HG03025 (cell line): ENCODE results near the gene SLC23A2.
"Not testable (repeated sequence)": the region's sequence is repeated elsewhere in the genome, so short reads cannot be mapped to it uniquely, and the experiment has no call there.

Experiments used
- ATAC-seq: cut with Tn5 transposase; IDR thresholded peaks from one replicate; pipeline ENCODE4 v1.9.1; 2021; ENCODE audit warnings: mild to moderate bottlenecking, moderate library complexity; ENCODE audit not compliant: unreplicated experiment, low FRiP score

SLC23A2 gene

DNA sequence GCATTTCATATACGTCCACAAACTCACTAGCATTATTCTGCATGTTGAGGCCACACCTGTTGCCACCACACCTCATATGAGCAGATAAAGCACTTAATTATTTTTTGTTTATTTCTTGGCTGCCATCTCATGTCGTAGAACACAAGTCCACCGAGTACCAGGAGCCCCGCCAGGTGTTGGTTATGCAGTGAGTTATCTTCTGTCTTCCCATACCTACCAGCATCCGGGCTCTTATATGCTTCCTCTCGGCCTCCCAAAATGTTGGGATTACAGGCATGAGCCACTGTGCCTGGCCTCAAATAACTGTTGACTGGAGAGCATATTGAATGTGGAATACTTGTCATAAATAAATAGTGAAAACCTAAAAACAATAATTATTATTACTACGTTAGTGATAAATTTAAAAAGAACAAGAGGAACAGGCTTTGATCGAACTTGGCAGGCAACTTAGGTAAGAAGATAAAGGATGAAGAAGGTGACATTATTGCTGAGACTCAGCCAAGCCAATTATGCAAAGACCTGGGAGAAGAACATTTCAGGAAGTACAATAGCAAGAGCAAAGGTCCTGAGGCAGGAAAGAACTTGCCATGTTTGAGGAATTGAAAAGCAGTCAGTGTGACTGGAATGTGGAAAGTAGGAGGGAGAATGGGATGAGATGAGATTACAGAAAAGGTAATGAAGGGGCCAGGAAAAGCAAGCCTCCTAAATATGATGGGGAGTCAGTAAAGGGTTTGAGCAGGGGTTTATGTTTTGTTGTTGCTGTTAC is 12.6 kb upstream of the SLC23A2 start:
- no peak for ATAC-seq

DNA sequence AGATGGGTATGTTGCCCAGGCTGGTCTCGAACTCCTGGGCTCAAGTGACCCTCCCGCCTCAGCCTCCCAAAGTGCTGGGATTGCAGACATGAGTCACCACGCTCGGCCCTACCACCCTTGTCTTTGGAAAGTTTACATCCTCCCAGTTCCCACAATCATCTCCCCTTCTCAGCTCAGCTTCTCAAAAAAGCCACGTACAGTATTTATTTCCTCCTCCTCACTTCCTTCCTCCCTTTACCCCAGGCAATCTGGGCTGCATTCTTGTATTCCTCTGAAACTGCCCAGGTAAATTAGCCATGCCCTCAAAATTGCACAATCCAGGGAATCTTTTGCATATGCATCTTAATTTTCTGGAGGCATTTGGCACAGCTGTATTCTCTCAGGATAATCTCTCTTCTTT is 7.4 kb upstream of the SLC23A2 start:
- ATAC-seq = no peak

- ATAC-seq = no peak
Measured at GRCh38 chr20:5005326-5005725, 4.0 kb upstream of the SLC23A2 start.

- ATAC-seq = not testable (repeated sequence)
Measured at GRCh38 chr20:5004825-5005224, 3.5 kb upstream of the SLC23A2 start.

DNA sequence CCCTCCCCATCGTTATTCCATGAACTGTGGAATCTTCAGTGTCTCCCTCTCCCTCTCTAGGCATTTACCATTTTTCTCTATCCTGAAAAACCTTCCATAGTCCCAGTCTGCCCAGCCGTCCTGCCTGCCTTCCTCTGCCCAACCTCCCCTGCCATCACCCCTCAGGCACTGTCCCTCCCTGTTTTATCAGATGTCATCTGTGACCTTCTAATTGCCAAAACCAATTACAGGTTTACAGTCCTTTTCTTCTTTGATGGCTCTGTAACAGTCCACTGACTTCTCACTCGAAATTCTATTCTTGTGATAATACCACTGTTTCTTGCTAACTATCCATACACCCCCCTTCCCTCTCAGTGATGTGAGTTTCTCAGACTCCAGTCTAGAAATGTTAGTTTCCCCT is 2.3 kb upstream of the SLC23A2 start:
- no peak for ATAC-seq

- no peak for ATAC-seq
Measured at GRCh38 chr20:5002077-5002413, 735 bp upstream of the SLC23A2 start.

- peak; percentile 24 for ATAC-seq
Measured at GRCh38 chr20:5000263-5001173, 792 bp downstream of the SLC23A2 start.

DNA sequence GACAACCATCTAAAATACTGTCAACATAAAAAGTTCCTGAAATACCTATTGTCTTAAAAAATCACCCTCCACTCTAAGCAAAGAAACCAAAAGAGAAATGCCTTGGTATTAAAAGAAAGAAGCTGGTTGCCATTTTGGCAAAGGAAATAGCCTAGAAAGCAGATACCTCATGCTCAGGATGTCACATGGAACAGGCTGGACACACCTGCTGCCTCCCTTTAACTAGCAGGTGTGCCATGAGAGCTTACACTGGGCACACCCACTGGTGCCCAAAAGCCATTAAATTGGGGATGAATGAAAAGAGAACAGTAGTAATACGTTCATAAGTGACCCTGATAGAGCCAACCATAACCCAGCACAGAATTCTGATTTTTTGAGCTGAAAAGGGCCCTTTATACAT is 1.5 kb downstream of the SLC23A2 start:
- no peak for ATAC-seq

DNA sequence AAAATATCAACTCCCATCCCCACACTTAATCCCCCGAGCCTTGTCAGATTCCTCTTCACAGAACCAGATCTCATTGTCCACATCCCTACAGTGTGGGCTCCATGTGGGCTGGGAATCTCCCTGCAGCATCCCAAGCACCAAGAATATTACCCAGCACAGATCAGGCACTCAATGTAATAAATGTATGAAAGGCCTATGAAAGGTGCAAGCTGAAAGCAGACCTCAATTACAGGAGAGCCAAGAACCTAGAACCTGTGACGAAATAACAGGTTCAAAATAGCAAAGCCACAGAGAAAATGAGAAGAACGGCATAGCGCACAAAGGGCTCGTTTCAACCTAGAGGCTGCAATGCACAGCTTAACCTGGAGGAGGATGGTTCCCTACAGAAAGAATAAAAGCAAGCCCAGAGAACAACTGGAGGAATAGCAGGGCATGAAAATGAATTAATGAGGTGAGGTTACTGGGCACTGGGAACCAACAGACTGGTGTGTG is 3.1 kb downstream of the SLC23A2 start:
- ATAC-seq = no peak

DNA sequence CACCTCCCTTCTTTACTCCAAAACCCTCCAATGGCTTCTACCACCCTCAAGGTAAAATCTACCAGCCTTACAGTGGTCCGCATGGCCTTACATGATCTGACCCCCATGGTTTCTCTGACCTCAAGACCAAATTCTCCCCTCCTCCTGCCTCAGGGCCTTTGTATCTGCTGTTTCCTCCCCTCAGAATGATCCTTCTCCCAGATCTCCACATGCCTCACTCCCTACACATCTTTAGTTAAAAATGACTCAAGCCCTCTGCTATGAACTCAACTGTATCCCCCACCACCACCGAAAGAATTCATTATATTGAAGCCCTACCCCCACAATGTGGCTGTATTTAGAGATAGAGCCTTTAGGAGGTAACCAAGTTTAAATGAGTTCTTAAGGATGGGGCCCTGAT is 4.1 kb downstream of the SLC23A2 start:
- ATAC-seq = no peak

GRCh38 chr20:4989570-4989969 is 11.7 kb downstream of the SLC23A2 start:
- ATAC-seq = no peak

DNA sequence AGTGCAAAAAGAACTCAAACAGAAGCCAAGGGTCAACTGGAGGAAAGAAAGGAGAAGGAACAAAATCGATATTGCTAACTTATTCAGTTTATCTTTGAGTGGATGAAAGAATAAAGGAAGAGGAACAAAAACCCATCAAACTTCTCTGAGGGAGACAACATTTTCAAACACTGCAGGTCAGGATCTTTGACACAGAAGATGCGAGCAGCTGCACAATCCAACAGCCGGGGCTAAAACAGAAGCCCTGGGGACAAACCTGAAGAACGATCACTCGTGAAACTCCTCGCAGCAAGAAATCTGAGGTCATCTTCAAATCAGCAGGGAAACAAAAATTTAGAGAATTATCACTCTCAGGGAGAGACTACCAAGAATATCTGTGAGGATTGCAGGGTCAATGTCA is 14.2 kb downstream of the SLC23A2 start:
- no peak for ATAC-seq

DNA sequence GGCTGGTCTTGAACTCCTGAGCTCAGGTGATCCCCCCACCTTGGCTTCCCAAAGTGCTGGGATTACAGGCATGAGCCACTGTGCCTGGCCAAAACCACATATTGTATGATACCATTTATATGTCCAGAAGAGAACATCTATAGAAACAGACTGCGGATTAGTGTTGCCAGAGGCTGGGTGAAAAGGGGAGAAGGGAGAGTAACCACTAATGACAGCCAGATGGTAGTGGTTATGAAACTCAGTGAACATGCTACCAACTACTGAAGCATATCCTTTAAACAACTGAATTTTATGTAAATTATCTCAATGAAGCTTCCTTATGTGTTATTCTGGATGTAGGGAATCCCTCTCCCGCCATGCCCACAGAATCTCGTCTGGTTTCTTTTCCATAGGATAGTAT is 15.7 kb downstream of the SLC23A2 start:
- ATAC-seq = no peak

DNA sequence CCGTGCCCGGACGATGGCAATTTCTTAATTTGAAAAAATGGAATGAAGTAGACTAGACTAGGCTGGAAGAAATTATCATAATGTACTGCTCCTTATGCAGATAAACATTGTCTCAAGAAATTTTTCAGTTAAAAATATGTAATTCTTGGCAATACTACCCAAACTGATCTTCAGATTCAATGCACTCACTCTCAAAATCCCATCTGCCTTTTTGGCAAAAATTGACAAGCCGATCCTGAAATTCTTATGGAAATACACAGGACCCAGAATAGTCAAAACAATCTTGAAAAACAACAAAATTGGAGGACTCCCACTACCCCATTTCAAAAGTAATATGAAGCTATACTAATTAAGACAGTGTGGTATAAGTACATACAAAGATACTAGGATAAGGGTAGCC is 19.0 kb downstream of the SLC23A2 start:
- ATAC-seq = no peak

- no peak for ATAC-seq
Measured at GRCh38 chr20:4979841-4980410, 21.4 kb downstream of the SLC23A2 start.

GRCh38 chr20:4978050-4978918 is 23.0 kb downstream of the SLC23A2 start:
- no peak for ATAC-seq

- not testable (repeated sequence) for ATAC-seq
Measured at GRCh38 chr20:4976014-4976413, 25.3 kb downstream of the SLC23A2 start.

GRCh38 chr20:4973330-4974097 is 27.8 kb downstream of the SLC23A2 start:
- ATAC-seq = peak; percentile 62

- no peak for ATAC-seq
Measured at GRCh38 chr20:4972506-4973251, 28.6 kb downstream of the SLC23A2 start.
